Left lung (tissue), 10 donors: ENCODE data around the gene LRMDA. TPM values are rescaled to one million over a fixed set of nuclear protein-coding genes. Genes with fewer than 3 reads are reported as not detected.
A peak's percentile ranks its signal among the peaks of the same experiment; 100 is the strongest.

Experiments used
- ATAC-seq: fragments of 200-7000 bp; cut with Tn5 transposase; one replicate; pipeline ENCODE4 v1.9.1; 2020; ENCODE audit warnings: moderate library complexity
- DNase-seq, 4 donors: peaks; one replicate each; pipeline ENCODE4 v3.0.0-alpha.2; 2013 to 2020
- H3K27ac ChIP-seq, 2 donors: fragments of 200-600 bp; sonication (generic) in 1 of 2; one replicate each; pipeline versions ENCODE4 v1.5.0 to v1.8.0; 2020 to 2021
- H3K27me3 ChIP-seq, 2 donors: fragments of 200-600 bp; sonication (generic) in 1 of 2; one replicate each; pipeline versions ENCODE4 v1.5.0 to v1.8.0; 2020 to 2021
- H3K36me3 ChIP-seq, 2 donors: fragments of 200-600 bp; sonication (generic) in 1 of 2; one replicate each; pipeline versions ENCODE4 v1.5.0 to v1.8.0; 2020 to 2021
- H3K4me1 ChIP-seq, 2 donors: fragments of 200-600 bp; one replicate each; pipeline ENCODE4 v1.8.0; 2021
- H3K4me3 ChIP-seq, 2 donors: fragments of 200-600 bp; sonication (generic) in 1 of 2; one replicate each; pipeline versions ENCODE4 v1.5.0 to v1.8.0; 2020 to 2021; ENCODE audit warnings: mild to moderate bottlenecking in 1 of 2
- H3K9me3 ChIP-seq, 2 donors: fragments of 200-600 bp; sonication (generic) in 1 of 2; one replicate each; pipeline versions ENCODE4 v1.5.0 to v1.8.0; 2020 to 2021
- intact Hi-C, 2 donors: fragments of 100-400 bp; cut with DNase I; formaldehyde crosslinking; loops; one replicate each; pipeline versions ENCODE4 v1.11.2 to v1.14.2; 2022
- polyA plus RNA-seq, 6 donors: library from polyadenylated mRNA; unstranded; fragments of 120-200 nt; gene quantifications; one replicate each; pipeline ENCODE4 v1.2.1, GENCODE V29; 2013; ENCODE audit not compliant: insufficient read length in 6 of 6
- total RNA-seq, 2 donors: library from RNA; stranded (reverse); fragmentation: NEBNext Ultra II Directional; extraction: Animal tissue kit (Norgen Biotek cat#: 25700); gene quantifications; one replicate each; pipeline ENCODE4 v1.2.1, GENCODE V29; 2021
- TF ChIP-seq, protein P1 (sequence below), 2 donors: fragments of 200-600 bp; sonication (generic) in 1 of 2; IDR thresholded peaks; one replicate each; pipeline versions ENCODE4 v1.5.0 to v1.8.0; 2021; ENCODE audit warnings: antibody characterized with exemption in 2 of 2
- donor health status: DM: no; HTN: yes; CAD: no.
- donor health status: DM: no; HTN: no; CAD: no.

Gene LRMDA
- total and polyA plus RNA-seq, 8 donors: 13.9 to 23.6 (median 18.7) TPM

DNA sequence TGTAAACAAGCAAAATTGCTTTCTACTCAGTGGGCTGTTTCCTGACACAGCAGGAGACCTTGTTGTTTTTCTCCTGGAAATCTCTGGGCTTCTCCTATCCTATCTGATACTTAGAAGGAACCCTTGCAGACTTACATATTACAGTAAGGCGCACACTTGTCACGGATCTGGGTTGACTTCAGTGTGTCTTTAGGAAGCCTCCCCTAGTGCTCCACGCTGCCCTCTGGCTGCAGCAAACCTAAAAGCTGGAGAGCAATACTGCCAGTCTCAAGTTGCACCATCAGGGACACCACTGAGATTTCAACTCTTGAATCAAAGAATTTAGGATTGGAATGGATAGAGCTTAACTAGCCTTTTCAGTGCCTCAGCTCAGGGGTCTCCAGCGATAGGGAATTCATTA lies 495.3 kb downstream of the LRMDA start:
- DNase-seq: peak in 1 of 4 donors; percentile 43
- ATAC-seq: peak; percentile 88

DNA sequence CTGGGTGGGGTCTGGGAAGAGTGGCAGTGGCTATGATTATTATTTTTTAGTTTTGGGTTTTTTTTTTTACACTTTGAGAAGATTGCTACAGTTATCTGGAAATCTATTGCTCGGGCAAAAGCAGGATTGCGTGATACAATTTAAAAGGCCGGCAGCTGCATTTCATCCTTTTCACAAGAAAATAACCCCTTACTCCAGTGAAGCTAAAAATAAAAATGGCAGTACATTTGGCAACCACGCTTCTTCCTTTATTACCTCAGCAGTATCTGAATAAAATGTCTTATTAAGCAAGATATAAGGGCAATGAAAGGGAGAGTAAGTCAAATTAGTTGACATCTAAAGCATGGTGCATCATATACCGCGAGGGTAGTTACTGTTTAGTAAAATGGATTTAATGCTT lies 496.8 kb downstream of the LRMDA start:
- H3K4me3 ChIP-seq: no peak overlapping the region
- no peak for ATAC-seq
- no peaks in the 10 kb centered on the region for H3K4me1 ChIP-seq
- H3K9me3 ChIP-seq: no peaks in the 10 kb centered on the region
- DNase-seq: peak in 2 of 4 donors; percentile 62 to 81
- no peak overlapping the region for H3K27ac ChIP-seq
- intact Hi-C loops: no loop called here
- H3K36me3 ChIP-seq: no peaks in the 10 kb centered on the region
- no peaks in the 10 kb centered on the region for H3K27me3 ChIP-seq
- TF ChIP-seq, protein P1, sequence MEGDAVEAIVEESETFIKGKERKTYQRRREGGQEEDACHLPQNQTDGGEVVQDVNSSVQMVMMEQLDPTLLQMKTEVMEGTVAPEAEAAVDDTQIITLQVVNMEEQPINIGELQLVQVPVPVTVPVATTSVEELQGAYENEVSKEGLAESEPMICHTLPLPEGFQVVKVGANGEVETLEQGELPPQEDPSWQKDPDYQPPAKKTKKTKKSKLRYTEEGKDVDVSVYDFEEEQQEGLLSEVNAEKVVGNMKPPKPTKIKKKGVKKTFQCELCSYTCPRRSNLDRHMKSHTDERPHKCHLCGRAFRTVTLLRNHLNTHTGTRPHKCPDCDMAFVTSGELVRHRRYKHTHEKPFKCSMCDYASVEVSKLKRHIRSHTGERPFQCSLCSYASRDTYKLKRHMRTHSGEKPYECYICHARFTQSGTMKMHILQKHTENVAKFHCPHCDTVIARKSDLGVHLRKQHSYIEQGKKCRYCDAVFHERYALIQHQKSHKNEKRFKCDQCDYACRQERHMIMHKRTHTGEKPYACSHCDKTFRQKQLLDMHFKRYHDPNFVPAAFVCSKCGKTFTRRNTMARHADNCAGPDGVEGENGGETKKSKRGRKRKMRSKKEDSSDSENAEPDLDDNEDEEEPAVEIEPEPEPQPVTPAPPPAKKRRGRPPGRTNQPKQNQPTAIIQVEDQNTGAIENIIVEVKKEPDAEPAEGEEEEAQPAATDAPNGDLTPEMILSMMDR (IDR thresholded peaks at IDR 0.05): no peak

More for the DNA sequence above, 495.3 kb downstream of the LRMDA start:
- Histone ChIP-seq H3K27me3 (no peaks in the 10 kb centered on the region), H3K36me3 (no peaks in the 10 kb centered on the region), H3K9me3 (no peaks in the 10 kb centered on the region), H3K4me3 (no peak overlapping the region), H3K27ac (no peak overlapping the region), H3K4me1 (no peaks in the 10 kb centered on the region)
- TF ChIP-seq, protein P1 (IDR thresholded peaks at IDR 0.05): peak in 1 of 2 donors; percentile 33
- intact Hi-C loops: no loop called here

DNA sequence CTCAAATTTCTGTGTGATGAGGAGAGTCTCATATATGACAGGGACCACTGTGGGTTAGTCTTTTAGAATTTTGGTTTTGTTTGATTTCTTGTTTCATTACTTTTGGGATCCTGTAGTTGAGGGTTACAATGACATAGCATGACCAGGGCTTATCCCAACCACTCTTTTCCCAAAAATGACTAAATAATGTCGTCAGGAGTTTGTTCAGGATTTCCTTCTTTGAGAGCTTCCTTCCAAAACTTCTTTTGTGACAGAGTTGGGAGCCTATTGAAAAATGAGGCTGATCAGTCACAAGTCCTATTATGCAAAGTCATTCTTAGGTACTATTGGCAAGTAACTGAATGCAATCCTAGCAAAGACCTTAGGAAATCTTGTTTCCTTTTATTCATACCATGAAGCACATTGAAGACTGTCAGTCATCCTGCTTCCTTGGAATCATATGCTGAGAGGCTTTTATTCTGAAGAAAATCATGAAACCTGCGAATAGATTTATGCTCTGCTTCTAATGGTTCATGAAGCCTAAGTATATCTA lies 498.3 kb downstream of the LRMDA start:
- intact Hi-C loops: no loop called here
- Histone ChIP-seq H3K36me3 (no peaks in the 10 kb centered on the region), H3K9me3 (no peaks in the 10 kb centered on the region), H3K27me3 (no peaks in the 10 kb centered on the region), H3K4me3 (no peak overlapping the region), H3K27ac (no peak overlapping the region), H3K4me1 (no peaks in the 10 kb centered on the region)
- DNase-seq: no peak
- TF ChIP-seq, protein P1 (IDR thresholded peaks at IDR 0.05): no peak
- ATAC-seq: no peak

DNA sequence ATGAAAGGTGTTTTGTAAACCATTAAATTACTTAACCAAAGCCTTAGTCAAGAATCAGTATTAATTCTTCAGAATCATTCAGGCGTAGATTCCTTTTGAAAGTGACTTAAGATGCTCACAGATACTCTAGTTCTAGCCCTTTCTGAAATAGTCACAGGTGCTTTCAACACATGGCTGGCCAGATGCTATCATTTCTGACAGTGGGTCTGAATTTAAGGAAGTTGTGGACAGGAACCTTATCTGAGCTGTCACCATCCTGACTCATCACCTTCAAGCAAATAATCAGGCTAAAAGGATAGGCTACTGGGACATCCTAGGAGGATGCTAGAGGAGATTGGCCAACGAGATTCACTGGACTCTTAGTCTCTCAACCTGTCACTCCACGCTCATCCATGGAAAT lies 501.5 kb downstream of the LRMDA start:
- no peak overlapping the region for H3K27ac ChIP-seq
- ATAC-seq: no peak
- H3K4me1 ChIP-seq: peaks cover 0 to 2% of the 10 kb centered on the region in 2 donors
- intact Hi-C loops: no loop called here
- TF ChIP-seq, protein P1 (IDR thresholded peaks at IDR 0.05): no peak
- DNase-seq: no peak
- no peak overlapping the region for H3K4me3 ChIP-seq
- H3K36me3 ChIP-seq: no peaks in the 10 kb centered on the region
- H3K27me3 ChIP-seq: no peaks in the 10 kb centered on the region
- no peaks in the 10 kb centered on the region for H3K9me3 ChIP-seq

DNA sequence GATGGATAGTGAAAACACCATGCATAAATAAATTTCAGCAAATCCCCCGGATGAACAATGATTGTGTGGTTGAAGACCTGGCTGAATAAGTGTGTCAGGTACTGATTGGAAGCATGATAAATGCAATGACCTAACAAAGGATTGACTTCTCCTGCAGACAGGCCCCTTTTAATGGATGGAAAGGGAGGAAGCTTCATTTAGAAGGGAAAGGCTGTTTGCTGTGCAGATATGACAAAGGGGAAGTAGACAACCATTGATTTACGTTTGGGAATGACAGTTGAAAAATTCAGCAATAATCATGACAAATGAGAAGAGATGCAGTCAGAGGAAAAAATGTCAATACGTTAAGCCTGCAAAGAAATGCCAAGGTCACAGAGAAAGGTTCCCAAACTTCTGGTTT lies 503.8 kb downstream of the LRMDA start:
- Histone ChIP-seq H3K4me1 (peaks cover 0 to 2% of the 10 kb centered on the region in 2 donors), H3K27me3 (no peaks in the 10 kb centered on the region), H3K36me3 (no peaks in the 10 kb centered on the region), H3K27ac (no peak overlapping the region), H3K4me3 (no peak overlapping the region), H3K9me3 (no peaks in the 10 kb centered on the region)
- TF ChIP-seq, protein P1 (IDR thresholded peaks at IDR 0.05): no peak
- intact Hi-C loops: no loop called here
- ATAC-seq (no peak), DNase-seq (no peak)
